GM18511 (cell line): ENCODE data around the gene KMT5C.

Source experiments
- ATAC-seq: cut with Tn5 transposase; IDR thresholded peaks from one replicate; pipeline ENCODE4 v1.9.1; 2021; ENCODE audit warnings: mild to moderate bottlenecking, moderate library complexity; ENCODE audit not compliant: unreplicated experiment

KMT5C gene

GRCh38 chr19:55384920-55385723, 45.4 kb downstream of the KMT5C start:
- peak; percentile 61 for ATAC-seq

- ATAC-seq: peak; percentile 64
These were observed 46.2 kb downstream of the KMT5C start, which contains the start of gene RPL28 for GRCh38 chr19:55385724-55386492. RPL28 (plus strand) TSS chr19:55385932; CDS start chr19:55386358, 426 bp downstream.

DNA sequence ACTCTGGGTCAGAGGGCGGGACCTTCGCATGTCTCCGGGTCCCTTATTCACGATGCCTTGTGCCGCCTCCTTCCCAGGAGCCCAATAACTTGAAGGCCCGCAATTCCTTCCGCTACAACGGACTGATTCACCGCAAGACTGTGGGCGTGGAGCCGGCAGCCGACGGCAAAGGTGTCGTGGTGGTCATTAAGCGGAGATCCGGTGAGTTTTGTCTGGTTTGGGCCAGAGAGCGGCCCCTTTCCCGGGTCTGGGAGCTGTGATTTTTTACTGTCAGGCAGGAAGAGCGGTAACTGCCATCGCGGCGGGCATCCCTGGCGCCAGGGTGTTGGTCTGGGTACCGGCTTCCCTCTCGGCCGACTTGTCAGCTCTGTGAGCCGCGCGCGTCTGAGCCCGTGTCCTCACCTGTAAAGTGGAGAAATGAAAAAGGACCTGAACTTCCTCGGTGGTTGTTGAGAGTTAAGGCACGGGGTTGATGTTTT, 46.9 kb downstream of the KMT5C start:
- no peak for ATAC-seq

- no peak for ATAC-seq
These were observed 48.2 kb downstream of the KMT5C start for GRCh38 chr19:55387736-55388497.

- ATAC-seq: no peak
These were observed 50.0 kb downstream of the KMT5C start for GRCh38 chr19:55389386-55390317.

- no peak for ATAC-seq
These were observed 50.8 kb downstream of the KMT5C start for GRCh38 chr19:55390461-55390880.

DNA sequence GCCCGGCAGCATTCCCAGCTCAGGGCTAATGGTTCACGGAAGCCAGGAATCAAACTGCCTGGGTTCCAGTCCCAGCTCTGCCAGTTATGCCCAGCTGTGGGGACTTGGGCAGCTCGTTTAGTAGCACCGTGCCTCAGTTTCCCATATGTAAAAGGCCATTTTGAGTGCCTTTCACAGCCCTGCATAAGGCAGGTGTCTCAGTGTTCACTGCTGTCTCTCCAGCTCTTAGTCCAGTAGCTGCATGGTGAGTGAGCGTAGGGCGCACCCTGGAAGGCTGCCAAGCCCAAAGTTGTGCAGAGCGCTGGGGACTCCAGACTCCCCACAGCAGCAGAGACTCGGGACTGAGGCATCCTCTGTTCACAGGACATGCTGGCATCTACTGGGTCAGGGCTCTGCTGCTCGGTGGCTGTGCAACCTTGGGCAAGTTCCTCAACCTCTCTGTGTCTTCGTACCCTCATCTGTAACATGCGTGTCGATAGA, 51.6 kb downstream of the KMT5C start:
- ATAC-seq: no peak

DNA sequence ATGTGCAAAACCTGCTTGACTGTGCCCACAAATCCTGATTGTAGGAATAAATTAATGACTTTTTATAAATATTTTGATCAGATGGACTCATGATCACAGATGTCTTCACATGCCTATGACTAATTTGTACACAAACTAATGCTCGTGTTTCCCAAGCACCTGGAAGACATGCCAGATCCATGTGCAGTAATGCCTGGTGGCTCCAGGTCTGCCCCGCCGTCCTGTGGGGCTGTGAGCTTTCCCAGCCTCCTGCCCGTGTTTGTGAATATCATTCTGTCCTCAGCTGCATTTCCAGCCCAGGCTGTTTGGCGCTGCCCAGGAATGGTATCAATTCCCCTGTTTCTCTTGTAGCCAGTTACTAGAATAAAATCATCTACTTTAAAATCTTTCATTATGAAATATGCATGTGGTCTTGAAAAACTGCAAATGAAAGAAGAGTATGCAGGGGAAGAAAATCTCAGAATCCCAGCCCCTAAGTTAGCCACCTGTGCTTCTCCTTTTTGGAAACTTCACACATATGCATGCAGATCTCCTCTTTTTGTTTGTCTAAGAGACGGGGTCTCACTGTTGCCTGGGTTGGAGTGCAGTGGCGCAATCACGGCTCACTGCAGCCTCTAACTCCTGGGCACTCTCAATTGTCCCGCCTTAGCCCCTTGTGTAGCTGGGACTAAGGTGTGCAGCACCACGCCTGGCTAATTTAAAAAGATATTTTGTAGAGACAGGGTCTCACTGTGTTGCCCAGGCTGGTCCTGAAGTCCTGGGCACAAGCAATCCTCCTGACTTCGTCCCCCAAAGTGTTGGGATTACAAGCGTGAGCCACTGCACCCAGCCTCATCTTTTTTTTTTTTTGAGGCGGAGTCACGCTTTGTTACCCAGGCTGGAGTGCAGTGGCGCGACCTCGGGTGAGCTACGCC, 52.3 kb downstream of the KMT5C start:
- ATAC-seq: no peak

GRCh38 chr19:55392820-55393761, 53.4 kb downstream of the KMT5C start:
- ATAC-seq: no peak
